ENCODE results near the gene LIPK. TPM values are rescaled to one million over a fixed set of nuclear protein-coding genes. Genes with fewer than 3 reads are reported as not detected.

The LIPK gene
- not detected for total RNA-seq

GRCh38 chr10:88705958-88706357, at the start of gene LIPK:
TSS of gene LIPK (plus strand) at chr10:88706249. CDS start at chr10:88724544, 18,295 bp downstream.
- no peak for ATAC-seq
- H3K4me3 ChIP-seq = no peak within 1 kb of the TSS
- no peaks in the 10 kb centered on the region for H3K9me3 ChIP-seq
- H3K4me1 ChIP-seq = peaks cover 8% of the 10 kb centered on the region
- H3K27ac ChIP-seq = no peak within 1 kb of the TSS
- no peaks in the 10 kb centered on the region for H3K36me3 ChIP-seq (replicated peaks in 1 of 2; ENCODE audit: insufficient read depth in 1 of 2, low read depth in 2 of 2)
- no peak for DNase-seq
- no peaks in the 10 kb centered on the region for H3K27me3 ChIP-seq
- WGBS, 2 donors = 92 to 100% methylated on average over 1 of the region's 1 CpG
- intact Hi-C loops (cut with DNase I) = no loop called here
- TF ChIP-seq POLR2A (IDR thresholded peaks at IDR 0.05) (no peak), CTCF (IDR thresholded peaks at IDR 0.05) (no peak)

GRCh38 chr10:88657901-88658300, 48.1 kb upstream of the LIPK start:
- ATAC-seq (no peak), DNase-seq (no peak)
- no peak overlapping the region for H3K27ac ChIP-seq
- no peak overlapping the region for H3K4me3 ChIP-seq
- no peaks in the 10 kb centered on the region for H3K9me3 ChIP-seq
- no peaks in the 10 kb centered on the region for H3K36me3 ChIP-seq (replicated peaks in 1 of 2; ENCODE audit: insufficient read depth in 1 of 2, low read depth in 2 of 2)
- WGBS, 2 donors = 82 to 83% methylated on average over 1 of the region's 1 CpG
- H3K4me1 ChIP-seq = no peaks in the 10 kb centered on the region
- no peaks in the 10 kb centered on the region for H3K27me3 ChIP-seq
- intact Hi-C loops (cut with DNase I) = no loop called here
- TF ChIP-seq CTCF (IDR thresholded peaks at IDR 0.05) = no peak
- no peak for TF ChIP-seq POLR2A (IDR thresholded peaks at IDR 0.05)

- H3K9me3 ChIP-seq = no peaks in the 10 kb centered on the region
- ATAC-seq = no peak
- no peaks in the 10 kb centered on the region for H3K4me1 ChIP-seq
- H3K4me3 ChIP-seq = no peak overlapping the region
- H3K27ac ChIP-seq = no peak overlapping the region
- TF ChIP-seq CTCF (IDR thresholded peaks at IDR 0.05) (no peak), POLR2A (IDR thresholded peaks at IDR 0.05) (no peak)
- DNase-seq = no peak
- H3K27me3 ChIP-seq = no peaks in the 10 kb centered on the region
- no peaks in the 10 kb centered on the region for H3K36me3 ChIP-seq (replicated peaks in 1 of 2; ENCODE audit: insufficient read depth in 1 of 2, low read depth in 2 of 2)
- intact Hi-C loops (cut with DNase I) = no loop called here
- WGBS, 2 donors = 61 to 67% methylated on average over 3 of the region's 3 CpGs
Measured at GRCh38 chr10:88659725-88660597, 46.1 kb upstream of the LIPK start.

GRCh38 chr10:88660598-88660884, 45.5 kb upstream of the LIPK start:
- no peaks in the 10 kb centered on the region for H3K27me3 ChIP-seq
- WGBS, 2 donors = 15 to 51% methylated on average over 2 to 3 of the region's 3 CpGs
- H3K4me3 ChIP-seq = no peak overlapping the region
- ATAC-seq (no peak), DNase-seq (no peak)
- no peak overlapping the region for H3K27ac ChIP-seq
- no peaks in the 10 kb centered on the region for H3K36me3 ChIP-seq (replicated peaks in 1 of 2; ENCODE audit: insufficient read depth in 1 of 2, low read depth in 2 of 2)
- TF ChIP-seq CTCF (IDR thresholded peaks at IDR 0.05) (no peak), POLR2A (IDR thresholded peaks at IDR 0.05) (no peak)
- intact Hi-C loops (cut with DNase I) = no loop called here
- H3K9me3 ChIP-seq = no peaks in the 10 kb centered on the region
- H3K4me1 ChIP-seq = no peaks in the 10 kb centered on the region

- Histone ChIP-seq H3K27me3 (no peaks in the 10 kb centered on the region), H3K27ac (no peak overlapping the region), H3K4me3 (no peak overlapping the region), H3K36me3 (replicated peaks in 1 of 2; ENCODE audit: insufficient read depth in 1 of 2, low read depth in 2 of 2) (no peaks in the 10 kb centered on the region), H3K9me3 (no peaks in the 10 kb centered on the region), H3K4me1 (no peaks in the 10 kb centered on the region)
- ATAC-seq = no peak
- intact Hi-C loops (cut with DNase I) = no loop called here
- no peak for TF ChIP-seq CTCF (IDR thresholded peaks at IDR 0.05)
- TF ChIP-seq POLR2A (IDR thresholded peaks at IDR 0.05) = no peak
- DNase-seq = no peak
Measured at GRCh38 chr10:88661018-88661417, 45.0 kb upstream of the LIPK start.
